ENCODE data around the gene LDLR.
A peak's percentile ranks its signal among the peaks of the same experiment; 100 is the strongest.

The LDLR gene

GRCh38 chr19:11166281-11167142, 77.2 kb downstream of the LDLR start:
- H3K9ac ChIP-seq, result no peak overlapping the region
- H3K4me2 ChIP-seq (ENCODE audit: low read length), result no peak overlapping the region
- H3K27ac ChIP-seq, result peak overlapping the region; percentile 24
- no peaks in the 10 kb centered on the region for H3K36me3 ChIP-seq (ENCODE audit: control insufficient read depth, insufficient read depth, low read length)
- no peaks in the 10 kb centered on the region for H3K9me3 ChIP-seq (ENCODE audit: control insufficient read depth, low read length)
- H3K4me3 ChIP-seq (ENCODE audit: low read depth, low read length), result no peak overlapping the region
- no peaks in the 10 kb centered on the region for H3K27me3 ChIP-seq (ENCODE audit: control insufficient read depth, insufficient read depth, low read length)
- no peak overlapping the region for H2AFZ ChIP-seq
- H3K79me2 ChIP-seq, result no peaks in the 10 kb centered on the region
- H3K4me1 ChIP-seq, result no peaks in the 10 kb centered on the region
- TF ChIP-seq CTCF (IDR thresholded peaks at IDR 0.05), result no peak

GRCh38 chr19:11168568-11168967, 79.3 kb downstream of the LDLR start:
- Histone ChIP-seq H3K27me3 (ENCODE audit: control insufficient read depth, insufficient read depth, low read length) (no peaks in the 10 kb centered on the region), H3K36me3 (ENCODE audit: control insufficient read depth, insufficient read depth, low read length) (no peaks in the 10 kb centered on the region), H2AFZ (no peak overlapping the region), H3K4me2 (ENCODE audit: low read length) (no peak overlapping the region), H3K4me1 (no peaks in the 10 kb centered on the region), H3K79me2 (no peaks in the 10 kb centered on the region), H3K9ac (no peak overlapping the region), H3K4me3 (ENCODE audit: low read depth, low read length) (no peak overlapping the region), H3K9me3 (ENCODE audit: control insufficient read depth, low read length) (no peaks in the 10 kb centered on the region), H3K27ac (no peak overlapping the region)
- TF ChIP-seq CTCF (IDR thresholded peaks at IDR 0.05), result no peak

- H3K4me3 ChIP-seq (ENCODE audit: low read depth, low read length), result no peak overlapping the region
- H3K79me2 ChIP-seq, result no peaks in the 10 kb centered on the region
- H3K27me3 ChIP-seq (ENCODE audit: control insufficient read depth, insufficient read depth, low read length), result no peaks in the 10 kb centered on the region
- no peaks in the 10 kb centered on the region for H3K36me3 ChIP-seq (ENCODE audit: control insufficient read depth, insufficient read depth, low read length)
- no peak overlapping the region for H3K9ac ChIP-seq
- no peak overlapping the region for H2AFZ ChIP-seq
- no peak overlapping the region for H3K27ac ChIP-seq
- no peak overlapping the region for H3K4me2 ChIP-seq (ENCODE audit: low read length)
- no peaks in the 10 kb centered on the region for H3K9me3 ChIP-seq (ENCODE audit: control insufficient read depth, low read length)
- H3K4me1 ChIP-seq, result no peaks in the 10 kb centered on the region
- TF ChIP-seq CTCF (IDR thresholded peaks at IDR 0.05), result no peak
Measured at GRCh38 chr19:11169896-11170678, 80.8 kb downstream of the LDLR start.

- H3K4me1 ChIP-seq, result no peaks in the 10 kb centered on the region
- no peak overlapping the region for H2AFZ ChIP-seq
- TF ChIP-seq CTCF (IDR thresholded peaks at IDR 0.05), result no peak
- no peak overlapping the region for H3K27ac ChIP-seq
- no peaks in the 10 kb centered on the region for H3K79me2 ChIP-seq
- H3K36me3 ChIP-seq (ENCODE audit: control insufficient read depth, insufficient read depth, low read length), result no peaks in the 10 kb centered on the region
- no peak overlapping the region for H3K4me3 ChIP-seq (ENCODE audit: low read depth, low read length)
- no peak overlapping the region for H3K4me2 ChIP-seq (ENCODE audit: low read length)
- H3K9me3 ChIP-seq (ENCODE audit: control insufficient read depth, low read length), result no peaks in the 10 kb centered on the region
- H3K27me3 ChIP-seq (ENCODE audit: control insufficient read depth, insufficient read depth, low read length), result no peaks in the 10 kb centered on the region
- no peak overlapping the region for H3K9ac ChIP-seq
Measured at GRCh38 chr19:11171144-11171543, 81.9 kb downstream of the LDLR start.

Measured in parathyroid adenoma (tissue), 2 donors.